Skeletal muscle tissue (tissue), 4 donors: Measurements from ENCODE around the gene NPAS1. TPM values are rescaled to one million over a fixed set of nuclear protein-coding genes. Genes with fewer than 3 reads are reported as not detected.

ENCODE experiments used
- H3K27ac ChIP-seq: one replicate; pipeline ENCODE4 v1.7.0; 2013; ENCODE audit warnings: mild to moderate bottlenecking, low read depth, low read length, inconsistent platforms
- H3K27me3 ChIP-seq, 3 donors: one replicate each; pipeline ENCODE4 v1.7.0; 2013; ENCODE audit warnings: low read length in 3 of 3; ENCODE audit not compliant: control insufficient read depth in 3 of 3, insufficient read depth in 3 of 3
- H3K36me3 ChIP-seq, 3 donors: one replicate each; pipeline ENCODE4 v1.7.0; 2013; ENCODE audit warnings: low read length in 3 of 3; ENCODE audit not compliant: control insufficient read depth in 3 of 3, insufficient read depth in 3 of 3
- H3K4me1 ChIP-seq, 3 donors: one replicate each; pipeline ENCODE4 v1.7.0; 2013; ENCODE audit warnings: low read length in 3 of 3, mild to moderate bottlenecking in 3 of 3; ENCODE audit not compliant: control insufficient read depth in 3 of 3, insufficient read depth in 3 of 3
- H3K4me3 ChIP-seq, 3 donors: one replicate each; pipeline ENCODE4 v1.7.0; 2013; ENCODE audit warnings: low read length in 3 of 3
- H3K9ac ChIP-seq, 3 donors: one replicate each; pipeline ENCODE4 v1.7.0; 2013; ENCODE audit warnings: low read length in 3 of 3, mild to moderate bottlenecking in 3 of 3, moderate library complexity in 2 of 3, low read depth in 1 of 3
- H3K9me3 ChIP-seq, 3 donors: one replicate each; pipeline ENCODE4 v1.7.0; 2013; ENCODE audit warnings: low read length in 3 of 3; ENCODE audit not compliant: control insufficient read depth in 3 of 3
- total RNA-seq: library from RNA; depleted of rRNA; stranded (reverse); fragments of >200 nt; gene quantifications from one replicate; pipeline ENCODE4 v1.2.3, GENCODE V29; 2014
- donor health status: Osteomylitis.

NPAS1 gene
- total RNA-seq, 1 donor from 2014 or later, result 1.0 TPM

DNA sequence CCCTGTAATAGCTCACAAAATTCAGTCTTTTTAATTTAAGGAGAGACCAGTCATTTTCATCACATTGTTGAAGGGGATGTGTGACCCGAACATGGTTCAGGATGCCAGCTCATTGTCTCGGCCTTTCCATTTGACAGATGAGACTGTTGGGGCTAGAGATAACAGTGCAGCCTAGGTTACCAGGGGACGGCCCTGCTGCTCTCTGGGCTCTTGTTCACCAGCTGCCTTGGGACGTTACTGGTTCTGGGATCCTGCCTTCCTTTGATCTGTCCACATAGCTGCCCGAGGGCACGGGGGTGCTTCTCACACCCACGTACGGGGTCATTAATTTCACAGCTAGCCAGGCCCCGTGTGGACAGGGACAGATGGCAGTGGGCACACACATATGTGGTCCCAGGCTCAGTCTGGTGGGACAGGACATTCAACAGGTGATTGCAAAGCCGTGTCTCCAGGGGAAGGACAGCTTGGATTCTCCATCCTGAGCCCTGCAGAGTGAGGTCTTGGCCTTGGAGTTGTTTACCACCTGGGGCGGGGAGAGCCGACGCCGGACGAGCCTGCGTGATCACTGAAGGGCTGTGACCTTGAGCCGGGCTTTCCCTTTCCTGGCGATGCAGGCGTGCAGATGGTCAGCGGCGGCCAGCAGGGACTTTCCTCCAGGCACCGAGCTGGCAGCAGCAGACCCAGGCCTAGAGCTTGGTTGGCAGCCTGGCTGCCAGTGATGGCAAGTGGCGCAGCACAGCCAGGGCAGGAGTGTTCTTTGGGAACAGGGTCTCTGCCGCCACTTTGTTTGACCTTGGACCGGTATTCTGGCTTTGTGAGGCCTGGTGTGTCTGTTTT is 26.7 kb upstream of the NPAS1 start:
- Histone ChIP-seq H3K9me3 (no peaks in the 10 kb centered on the region), H3K9ac (peak overlapping the region; percentile 59 to 78 (median 67)), H3K27ac (peak overlapping the region; percentile 80), H3K4me1 (peaks cover 39 to 49% (median 45%) of the 10 kb centered on the region in 3 donors), H3K36me3 (peaks cover 16 to 35% (median 29%) of the 10 kb centered on the region in 3 donors), H3K4me3 (peak overlapping the region in 2 of 3 donors; percentile 48 to 54), H3K27me3 (no peaks in the 10 kb centered on the region)

DNA sequence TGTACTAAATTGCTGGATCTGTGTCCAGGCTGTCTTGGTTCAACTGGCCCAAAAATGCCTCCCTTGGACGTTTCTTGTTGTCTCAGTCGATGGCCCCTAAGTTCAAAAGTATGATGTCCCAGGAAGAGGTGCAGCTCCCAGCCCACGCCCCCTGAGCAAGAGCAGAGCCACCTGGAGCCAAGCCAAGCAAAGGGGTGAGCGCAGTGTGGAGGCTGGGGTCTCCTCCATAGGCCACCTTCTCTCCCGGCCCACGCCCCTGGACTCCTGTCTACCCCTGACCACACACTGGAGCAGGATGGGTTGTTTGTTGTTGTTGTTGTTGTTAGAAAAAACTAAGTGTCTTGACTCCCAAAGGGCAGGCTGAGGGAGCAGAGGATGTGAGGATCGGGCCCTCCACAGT is 26.0 kb upstream of the NPAS1 start:
- H3K27ac ChIP-seq, result peak overlapping the region; percentile 80
- H3K36me3 ChIP-seq, result peaks cover 22 to 36% (median 31%) of the 10 kb centered on the region in 3 donors
- no peaks in the 10 kb centered on the region for H3K9me3 ChIP-seq
- no peaks in the 10 kb centered on the region for H3K27me3 ChIP-seq
- peak overlapping the region in 2 of 3 donors; percentile 48 to 54 for H3K4me3 ChIP-seq
- H3K4me1 ChIP-seq, result peaks cover 35 to 45% (median 43%) of the 10 kb centered on the region in 3 donors
- peak overlapping the region; percentile 59 to 78 (median 67) for H3K9ac ChIP-seq

- Histone ChIP-seq H3K4me1 (peaks cover 35 to 43% (median 43%) of the 10 kb centered on the region in 3 donors), H3K27me3 (no peaks in the 10 kb centered on the region), H3K27ac (peak overlapping the region; percentile 80), H3K9me3 (no peaks in the 10 kb centered on the region), H3K9ac (peak overlapping the region in 2 of 3 donors; percentile 20 to 78), H3K36me3 (peaks cover 26 to 37% (median 34%) of the 10 kb centered on the region in 3 donors), H3K4me3 (no peak overlapping the region)
Measured at GRCh38 chr19:46994141-46994686, 25.4 kb upstream of the NPAS1 start.

- Histone ChIP-seq H3K4me1 (peaks cover 29 to 39% (median 32%) of the 10 kb centered on the region in 3 donors), H3K27ac (no peak overlapping the region), H3K27me3 (no peaks in the 10 kb centered on the region), H3K36me3 (peaks cover 30 to 41% (median 37%) of the 10 kb centered on the region in 3 donors), H3K9ac (no peak overlapping the region), H3K9me3 (no peaks in the 10 kb centered on the region), H3K4me3 (no peak overlapping the region)
Measured at GRCh38 chr19:46995492-46995891, 24.1 kb upstream of the NPAS1 start.

GRCh38 chr19:46998445-46999125 is 21.1 kb upstream of the NPAS1 start:
- Histone ChIP-seq H3K9ac (no peak overlapping the region), H3K4me1 (peaks cover 2 to 16% (median 12%) of the 10 kb centered on the region in 3 donors), H3K4me3 (no peak overlapping the region), H3K36me3 (peaks cover 28 to 39% (median 38%) of the 10 kb centered on the region in 3 donors), H3K27ac (no peak overlapping the region), H3K27me3 (peaks cover 4 to 12% (median 10%) of the 10 kb centered on the region in 3 donors), H3K9me3 (no peaks in the 10 kb centered on the region)

DNA sequence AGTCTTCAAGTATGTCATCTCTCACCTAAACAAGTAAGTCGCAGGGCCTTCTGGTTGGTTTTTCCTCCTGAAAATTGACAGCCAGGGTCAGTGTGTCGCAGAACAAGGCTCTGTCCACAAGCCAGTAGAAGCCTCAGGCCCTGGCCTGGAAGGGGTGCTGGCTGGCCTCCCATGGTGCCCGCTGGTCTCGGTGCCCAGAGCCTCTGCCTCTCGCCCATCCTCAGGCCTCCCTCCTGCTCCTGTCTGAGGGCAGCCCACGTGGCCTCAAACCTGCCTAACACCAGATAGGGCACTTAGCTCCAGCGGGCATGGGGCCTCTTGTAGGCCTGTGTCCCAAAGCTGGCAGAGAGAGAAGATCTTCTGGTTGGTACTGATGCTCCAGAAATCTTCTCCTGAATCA is 20.3 kb upstream of the NPAS1 start:
- peaks cover 0 to 17% (median 12%) of the 10 kb centered on the region in 3 donors for H3K4me1 ChIP-seq
- H3K36me3 ChIP-seq, result peaks cover 28 to 38% (median 38%) of the 10 kb centered on the region in 3 donors
- no peak overlapping the region for H3K27ac ChIP-seq
- no peaks in the 10 kb centered on the region for H3K9me3 ChIP-seq
- peaks cover 5 to 18% (median 14%) of the 10 kb centered on the region in 3 donors for H3K27me3 ChIP-seq
- no peak overlapping the region for H3K9ac ChIP-seq
- H3K4me3 ChIP-seq, result no peak overlapping the region

DNA sequence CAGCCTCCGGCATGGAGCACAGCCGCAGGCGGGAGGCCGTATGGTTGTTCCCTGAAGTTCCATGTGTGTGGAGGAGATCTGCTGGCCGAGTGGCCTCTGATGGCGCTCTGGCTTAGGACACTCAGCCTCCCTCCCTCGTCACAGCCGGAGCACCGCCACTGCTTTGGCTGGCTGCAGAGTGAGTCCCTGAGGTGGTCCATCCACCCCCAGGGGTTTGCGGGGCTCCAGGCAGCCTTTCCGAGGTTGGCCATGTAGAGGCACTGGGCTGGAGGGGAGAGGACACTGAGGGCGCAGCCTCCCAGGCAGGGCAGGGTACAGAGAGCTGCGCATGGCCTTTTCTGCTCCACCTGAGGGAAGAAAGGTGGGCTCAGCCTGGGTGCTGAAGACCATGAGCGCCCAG is 19.8 kb upstream of the NPAS1 start:
- no peaks in the 10 kb centered on the region for H3K9me3 ChIP-seq
- no peak overlapping the region for H3K4me3 ChIP-seq
- peaks cover 28 to 38% (median 34%) of the 10 kb centered on the region in 3 donors for H3K36me3 ChIP-seq
- peaks cover 5 to 18% (median 14%) of the 10 kb centered on the region in 3 donors for H3K27me3 ChIP-seq
- no peak overlapping the region for H3K27ac ChIP-seq
- peaks cover 0 to 16% (median 12%) of the 10 kb centered on the region in 3 donors for H3K4me1 ChIP-seq
- H3K9ac ChIP-seq, result no peak overlapping the region

GRCh38 chr19:47000373-47000772 is 19.3 kb upstream of the NPAS1 start:
- no peak overlapping the region for H3K9ac ChIP-seq
- H3K4me3 ChIP-seq, result no peak overlapping the region
- H3K36me3 ChIP-seq, result peaks cover 28 to 38% (median 34%) of the 10 kb centered on the region in 3 donors
- no peaks in the 10 kb centered on the region for H3K9me3 ChIP-seq
- H3K27ac ChIP-seq, result no peak overlapping the region
- H3K27me3 ChIP-seq, result peaks cover 5 to 18% (median 14%) of the 10 kb centered on the region in 3 donors
- peaks cover 0 to 16% (median 12%) of the 10 kb centered on the region in 3 donors for H3K4me1 ChIP-seq

DNA sequence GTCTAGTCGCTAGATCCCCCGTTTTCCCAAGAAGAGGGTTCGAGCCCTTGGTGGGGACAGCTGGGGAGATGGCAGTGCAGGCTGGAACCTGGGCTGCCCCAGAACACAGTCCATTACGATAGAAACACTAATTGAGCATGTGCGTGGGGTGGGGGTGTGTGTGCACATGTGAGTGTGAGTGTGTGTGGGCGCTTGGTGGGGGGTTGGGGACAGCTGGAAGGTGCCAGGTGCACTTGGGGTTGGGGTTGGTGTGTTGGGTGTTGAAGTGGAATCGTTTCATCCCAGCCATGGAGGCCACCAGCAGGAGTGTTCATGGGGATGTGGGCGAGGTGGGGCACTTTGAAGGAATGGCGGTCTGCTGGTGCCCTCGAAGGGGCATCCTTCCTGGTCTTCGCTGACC is 18.1 kb upstream of the NPAS1 start:
- no peaks in the 10 kb centered on the region for H3K9me3 ChIP-seq
- peaks cover 28 to 35% (median 31%) of the 10 kb centered on the region in 3 donors for H3K36me3 ChIP-seq
- H3K4me1 ChIP-seq, result peaks cover 0 to 16% (median 12%) of the 10 kb centered on the region in 3 donors
- no peak overlapping the region for H3K27ac ChIP-seq
- H3K27me3 ChIP-seq, result peaks cover 5 to 18% (median 14%) of the 10 kb centered on the region in 3 donors
- no peak overlapping the region for H3K4me3 ChIP-seq
- H3K9ac ChIP-seq, result no peak overlapping the region
